DOHH2 (cell line): Measurements from ENCODE around the gene ARFRP1.

Source experiments
- H3F3A ChIP-seq: fragments of 200-600 bp; sonication (generic), shearing (Covaris generic); 2 replicates; pipeline ENCODE4 v1.6.0; 2016; ENCODE audit warnings: antibody characterized with exemption, mild to moderate bottlenecking; ENCODE audit not compliant: control insufficient read depth, insufficient read depth
- H3K27ac ChIP-seq: fragments of 200-600 bp; sonication (generic); 2 replicates; pipeline ENCODE4 v1.5.1; 2014; ENCODE audit warnings: low read depth, mild to moderate bottlenecking, low read length, moderate library complexity
- H3K27me3 ChIP-seq: fragments of 200-600 bp; sonication (generic); 2 replicates; pipeline ENCODE4 v1.6.1; 2014; ENCODE audit warnings: mild to moderate bottlenecking, low read length, mixed read lengths; ENCODE audit not compliant: control insufficient read depth
- H3K36me3 ChIP-seq: fragments of 200-600 bp; sonication (generic); 2 replicates; pipeline ENCODE4 v1.6.1; 2014; ENCODE audit warnings: mild to moderate bottlenecking, low read length, moderate library complexity, mixed read lengths; ENCODE audit not compliant: control insufficient read depth
- H3K4me1 ChIP-seq: fragments of 200-600 bp; sonication (generic); 2 replicates; pipeline ENCODE4 v1.6.1; 2014; ENCODE audit warnings: mild to moderate bottlenecking, low read length, mixed read lengths; ENCODE audit not compliant: control insufficient read depth
- H3K4me2 ChIP-seq: fragments of 200-600 bp; sonication (generic); 2 replicates; pipeline ENCODE4 v1.6.0; 2014; ENCODE audit warnings: mild to moderate bottlenecking, low read length, moderate library complexity
- H3K4me3 ChIP-seq: fragments of 200-600 bp; sonication (generic); 2 replicates; pipeline ENCODE4 v1.5.1; 2014; ENCODE audit warnings: mild to moderate bottlenecking, low read length, mixed read lengths
- H3K79me2 ChIP-seq: fragments of 200-600 bp; sonication (generic); 2 replicates; pipeline ENCODE4 v1.6.1; 2014; ENCODE audit warnings: mild to moderate bottlenecking, low read length, mixed read lengths; ENCODE audit not compliant: control insufficient read depth
- H3K9me2 ChIP-seq: fragments of 200-600 bp; sonication (generic); replicated peaks from 2 replicates; pipeline ENCODE4 v1.6.1; 2014; ENCODE audit warnings: mild to moderate bottlenecking, low read length, mixed read lengths; ENCODE audit not compliant: control insufficient read depth
- H3K9me3 ChIP-seq: fragments of 200-600 bp; sonication (generic); 2 replicates; pipeline ENCODE4 v1.6.1; 2014; ENCODE audit warnings: antibody characterized with exemption, low read length, mixed read lengths; ENCODE audit not compliant: control insufficient read depth, insufficient read depth
- H4K20me1 ChIP-seq: fragments of 200-600 bp; sonication (generic); 2 replicates; pipeline ENCODE4 v1.6.0; 2014; ENCODE audit warnings: low read depth, mild to moderate bottlenecking, antibody characterized with exemption, low read length, moderate library complexity; ENCODE audit not compliant: control insufficient read depth, insufficient read depth
- CTCF ChIP-seq: fragments of 200-600 bp; sonication (generic); IDR thresholded peaks from one replicate; pipeline ENCODE4 v1.5.1; 2014; ENCODE audit warnings: antibody characterized with exemption, mild to moderate bottlenecking, low read depth, low read length; ENCODE audit not compliant: poor library complexity, severe bottlenecking
- EZH2phosphoT487 ChIP-seq: fragments of 200-600 bp; sonication (generic); IDR thresholded peaks from 2 replicates; pipeline ENCODE4 v1.6.1; 2017; ENCODE audit warnings: borderline replicate concordance, mild to moderate bottlenecking, antibody characterized with exemption, low read length, moderate library complexity, mixed read lengths

The ARFRP1 gene

GRCh38 chr20:63740070-63740626 is 32.4 kb upstream of the ARFRP1 start:
- Histone ChIP-seq H3F3A (0 out of 2 replicates have a peak, but pooled peaks cover 4% of the 10 kb centered on the region), H3K4me1 (peaks cover 42% of the 10 kb centered on the region), H3K9me3 (no peaks in the 10 kb centered on the region), H3K79me2 (no peaks in the 10 kb centered on the region), H3K4me2 (peak overlapping the region; percentile 61), H3K27me3 (no peaks in the 10 kb centered on the region), H3K9me2 (no peaks in the 10 kb centered on the region), H4K20me1 (no peaks in the 10 kb centered on the region), H3K36me3 (0 out of 2 replicates have a peak, but pooled peaks cover 5% of the 10 kb centered on the region), H3K4me3 (peak overlapping the region; percentile 65), H3K27ac (no peak overlapping the region)
- TF ChIP-seq CTCF (no peak), EZH2phosphoT487 (no peak)

- TF ChIP-seq EZH2phosphoT487 (no peak), CTCF (no peak)
- H3K9me3 ChIP-seq = no peaks in the 10 kb centered on the region
- no peak within 1 kb of the TSS for H3K27ac ChIP-seq
- no peaks in the 10 kb centered on the region for H3K79me2 ChIP-seq
- H3K36me3 ChIP-seq = 0 out of 2 replicates have a peak, but pooled peaks cover 8% of the 10 kb centered on the region
- peaks cover 42% of the 10 kb centered on the region for H3K4me1 ChIP-seq
- H3K9me2 ChIP-seq = no peaks in the 10 kb centered on the region
- H3K4me2 ChIP-seq = peak within 1 kb of the TSS; percentile 67
- 0 out of 2 replicates have a peak, but pooled peaks cover 4% of the 10 kb centered on the region for H3F3A ChIP-seq
- H3K27me3 ChIP-seq = no peaks in the 10 kb centered on the region
- peak within 1 kb of the TSS; percentile 66 for H3K4me3 ChIP-seq
- no peaks in the 10 kb centered on the region for H4K20me1 ChIP-seq
Observed at GRCh38 chr20:63739130-63740069, 31.6 kb upstream of the ARFRP1 start, which contains the start of gene SLC2A4RG. TSS of gene SLC2A4RG (plus strand) at chr20:63739776. CDS start at chr20:63739913, 137 bp downstream.

- H3K27me3 ChIP-seq = no peaks in the 10 kb centered on the region
- H3K27ac ChIP-seq = no peak overlapping the region
- no peaks in the 10 kb centered on the region for H3K9me2 ChIP-seq
- 0 out of 2 replicates have a peak overlapping the region, but pooled peaks have one; percentile 66 for H3K4me3 ChIP-seq
- no peaks in the 10 kb centered on the region for H4K20me1 ChIP-seq
- H3K9me3 ChIP-seq = no peaks in the 10 kb centered on the region
- H3K36me3 ChIP-seq = peaks cover 12% of the 10 kb centered on the region; the same call in 1 of the 2 replicates
- TF ChIP-seq CTCF = no peak
- 0 out of 2 replicates have a peak, but pooled peaks cover under 1% of the 10 kb centered on the region for H3F3A ChIP-seq
- peak overlapping the region; percentile 67 for H3K4me2 ChIP-seq
- peaks cover 42% of the 10 kb centered on the region for H3K4me1 ChIP-seq
- no peaks in the 10 kb centered on the region for H3K79me2 ChIP-seq
Observed at GRCh38 chr20:63738687-63739129, 30.9 kb upstream of the ARFRP1 start.
